Liver (tissue), 2 donors: Measurements from ENCODE around the gene STXBP6.

Experiments used
- YY1 ChIP-seq: IDR thresholded peaks from 2 replicates; pipeline ENCODE4 v1.6.1; 2016; ENCODE audit warnings: antibody characterized with exemption, mild to moderate bottlenecking
- TF ChIP-seq, protein P1 (sequence below): fragments of 150-350 bp; IDR thresholded peaks from 2 replicates; pipeline ENCODE4 v1.5.1; 2017; ENCODE audit warnings: improper control_type of control experiment, low read depth, low read length; ENCODE audit not compliant: missing input control
- donor health status: healthy.

DNA sequence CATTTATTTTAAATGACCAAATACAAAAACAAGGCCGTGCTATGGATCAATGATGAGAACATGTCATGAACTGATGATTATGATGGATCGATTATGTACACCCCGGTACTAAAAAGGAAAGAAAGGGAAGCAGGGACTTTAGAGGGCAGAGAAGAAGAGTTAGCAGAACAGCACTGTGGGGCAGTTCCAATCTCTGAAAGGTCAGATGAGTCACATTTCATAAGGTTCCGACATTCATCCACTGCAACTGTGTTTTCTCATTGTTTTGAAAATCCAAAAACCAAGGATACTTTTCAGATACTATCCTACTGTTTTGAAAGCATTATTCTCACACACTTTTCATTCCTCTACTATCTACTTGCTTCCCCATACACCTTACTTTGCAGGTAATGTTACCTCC is 169.3 kb downstream of the STXBP6 start:
- TF ChIP-seq, protein P1, sequence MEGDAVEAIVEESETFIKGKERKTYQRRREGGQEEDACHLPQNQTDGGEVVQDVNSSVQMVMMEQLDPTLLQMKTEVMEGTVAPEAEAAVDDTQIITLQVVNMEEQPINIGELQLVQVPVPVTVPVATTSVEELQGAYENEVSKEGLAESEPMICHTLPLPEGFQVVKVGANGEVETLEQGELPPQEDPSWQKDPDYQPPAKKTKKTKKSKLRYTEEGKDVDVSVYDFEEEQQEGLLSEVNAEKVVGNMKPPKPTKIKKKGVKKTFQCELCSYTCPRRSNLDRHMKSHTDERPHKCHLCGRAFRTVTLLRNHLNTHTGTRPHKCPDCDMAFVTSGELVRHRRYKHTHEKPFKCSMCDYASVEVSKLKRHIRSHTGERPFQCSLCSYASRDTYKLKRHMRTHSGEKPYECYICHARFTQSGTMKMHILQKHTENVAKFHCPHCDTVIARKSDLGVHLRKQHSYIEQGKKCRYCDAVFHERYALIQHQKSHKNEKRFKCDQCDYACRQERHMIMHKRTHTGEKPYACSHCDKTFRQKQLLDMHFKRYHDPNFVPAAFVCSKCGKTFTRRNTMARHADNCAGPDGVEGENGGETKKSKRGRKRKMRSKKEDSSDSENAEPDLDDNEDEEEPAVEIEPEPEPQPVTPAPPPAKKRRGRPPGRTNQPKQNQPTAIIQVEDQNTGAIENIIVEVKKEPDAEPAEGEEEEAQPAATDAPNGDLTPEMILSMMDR = no peak
- TF ChIP-seq YY1 = no peak
